AG10803 (cell line): Measurements from ENCODE around the gene GNAT3.

ENCODE experiments used
- DNase-seq: peaks from one replicate; pipeline ENCODE4 v3.0.0; 2010; ENCODE audit warnings: low read depth
- H3K4me3 ChIP-seq: 2 replicates; pipeline ENCODE4 v1.5.1; 2011; ENCODE audit warnings: mild to moderate bottlenecking, low read length, control low read depth
- TF ChIP-seq, protein P1 (sequence below): conservative IDR thresholded peaks from 2 replicates; pipeline ENCODE4 v1.5.1; 2011; ENCODE audit warnings: mild to moderate bottlenecking, low read length, control low read depth, inconsistent platforms

The GNAT3 gene

DNA sequence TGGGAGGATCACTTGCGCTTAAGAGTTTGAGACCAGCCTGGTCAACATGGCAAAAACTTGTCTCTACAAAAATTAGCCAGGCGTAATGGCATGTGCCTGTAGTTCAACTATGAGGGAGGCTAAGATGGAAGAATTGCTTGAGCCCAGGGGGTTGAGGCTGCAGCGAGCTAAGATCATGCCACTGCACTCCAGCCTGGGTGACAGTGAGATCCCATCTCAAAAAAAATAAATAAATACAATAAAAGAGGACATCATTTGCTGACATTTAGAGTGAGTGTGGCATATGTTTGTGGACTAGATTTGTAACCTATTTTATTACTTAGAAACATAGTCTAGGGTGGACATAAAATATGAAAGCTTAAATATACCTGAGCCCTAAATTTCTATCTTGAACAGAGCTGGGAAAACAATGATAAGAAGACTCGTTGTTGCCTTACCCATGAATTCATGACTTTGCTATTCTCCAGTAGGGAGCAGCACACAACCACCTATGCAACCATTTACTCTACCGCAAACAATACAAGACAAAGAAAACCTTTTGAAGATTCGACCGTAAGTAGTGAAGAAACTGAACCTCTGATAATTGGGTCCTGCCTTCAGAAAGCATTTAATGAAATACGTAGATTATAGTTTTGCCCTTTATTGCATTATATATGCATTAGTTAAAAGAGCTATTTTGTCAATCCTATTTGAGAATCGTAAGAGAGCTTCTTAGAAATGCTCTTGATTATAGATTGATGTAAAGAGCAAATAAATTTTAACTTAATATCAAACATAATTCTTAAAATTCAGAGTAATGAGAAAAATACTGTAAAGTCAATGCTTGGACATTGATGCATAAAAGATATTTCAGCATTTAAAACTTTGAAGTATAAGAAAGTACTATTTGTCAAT, 83.5 kb downstream of the GNAT3 start:
- peak; percentile 71 for DNase-seq
- H3K4me3 ChIP-seq = no peak overlapping the region

GRCh38 chr7:80427218-80427617, 84.6 kb downstream of the GNAT3 start:
- no peak for DNase-seq
- TF ChIP-seq, protein P1, sequence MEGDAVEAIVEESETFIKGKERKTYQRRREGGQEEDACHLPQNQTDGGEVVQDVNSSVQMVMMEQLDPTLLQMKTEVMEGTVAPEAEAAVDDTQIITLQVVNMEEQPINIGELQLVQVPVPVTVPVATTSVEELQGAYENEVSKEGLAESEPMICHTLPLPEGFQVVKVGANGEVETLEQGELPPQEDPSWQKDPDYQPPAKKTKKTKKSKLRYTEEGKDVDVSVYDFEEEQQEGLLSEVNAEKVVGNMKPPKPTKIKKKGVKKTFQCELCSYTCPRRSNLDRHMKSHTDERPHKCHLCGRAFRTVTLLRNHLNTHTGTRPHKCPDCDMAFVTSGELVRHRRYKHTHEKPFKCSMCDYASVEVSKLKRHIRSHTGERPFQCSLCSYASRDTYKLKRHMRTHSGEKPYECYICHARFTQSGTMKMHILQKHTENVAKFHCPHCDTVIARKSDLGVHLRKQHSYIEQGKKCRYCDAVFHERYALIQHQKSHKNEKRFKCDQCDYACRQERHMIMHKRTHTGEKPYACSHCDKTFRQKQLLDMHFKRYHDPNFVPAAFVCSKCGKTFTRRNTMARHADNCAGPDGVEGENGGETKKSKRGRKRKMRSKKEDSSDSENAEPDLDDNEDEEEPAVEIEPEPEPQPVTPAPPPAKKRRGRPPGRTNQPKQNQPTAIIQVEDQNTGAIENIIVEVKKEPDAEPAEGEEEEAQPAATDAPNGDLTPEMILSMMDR = no peak
- H3K4me3 ChIP-seq = no peak overlapping the region

More for the DNA sequence above, 83.5 kb downstream of the GNAT3 start:
- TF ChIP-seq, protein P1 = peak; percentile 82

DNA sequence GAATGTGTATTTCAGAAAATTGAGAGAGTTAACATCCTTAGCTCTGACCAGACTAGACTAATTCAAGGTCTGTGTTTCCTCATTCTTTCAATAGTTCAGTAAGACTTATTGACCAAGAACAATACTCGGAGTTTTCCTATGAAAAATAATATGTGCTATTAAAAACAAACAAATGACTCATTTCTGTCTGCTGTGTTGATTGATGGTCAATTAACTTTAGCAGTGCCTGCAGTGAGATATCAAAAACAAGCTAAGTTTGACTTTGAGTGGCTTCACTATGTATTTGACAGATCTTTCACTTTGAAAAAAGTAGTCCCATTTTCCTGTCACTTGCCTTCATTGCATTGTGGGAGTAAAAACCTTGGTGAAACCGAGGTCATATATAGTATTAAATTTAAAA, 91.0 kb downstream of the GNAT3 start:
- TF ChIP-seq, protein P1 = no peak

DNA sequence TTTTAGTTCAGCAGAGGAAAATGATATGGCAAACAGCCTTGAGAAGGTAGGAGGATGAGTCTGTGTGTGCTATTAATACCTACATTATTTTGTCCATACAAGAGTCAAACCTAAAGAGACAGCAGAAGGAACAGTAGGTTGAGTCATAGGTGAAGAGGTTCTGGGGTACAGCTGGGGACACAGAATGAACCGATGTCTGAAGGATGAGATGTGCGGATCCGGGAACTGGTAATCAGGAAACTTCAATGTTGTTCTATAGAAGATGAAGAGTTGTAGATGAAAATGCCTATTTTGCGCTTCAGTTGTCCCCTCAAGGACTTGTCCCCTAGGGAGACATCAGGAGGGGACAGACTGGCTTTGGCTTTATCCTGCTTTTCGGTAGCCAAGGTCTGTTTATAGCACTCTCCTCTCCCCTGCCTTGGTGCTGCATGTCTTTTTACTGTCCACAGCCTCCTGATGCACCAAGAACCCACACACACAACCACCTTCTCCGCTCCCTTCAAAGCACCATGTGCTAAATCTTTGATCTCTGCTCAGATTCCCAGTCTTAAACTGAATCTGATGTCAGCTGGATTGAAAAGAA, 94.6 kb downstream of the GNAT3 start:
- DNase-seq = no peak
- no peak overlapping the region for H3K4me3 ChIP-seq
- TF ChIP-seq, protein P1 = no peak

More for the DNA sequence above, 91.0 kb downstream of the GNAT3 start:
- no peak for DNase-seq
- no peak overlapping the region for H3K4me3 ChIP-seq

DNA sequence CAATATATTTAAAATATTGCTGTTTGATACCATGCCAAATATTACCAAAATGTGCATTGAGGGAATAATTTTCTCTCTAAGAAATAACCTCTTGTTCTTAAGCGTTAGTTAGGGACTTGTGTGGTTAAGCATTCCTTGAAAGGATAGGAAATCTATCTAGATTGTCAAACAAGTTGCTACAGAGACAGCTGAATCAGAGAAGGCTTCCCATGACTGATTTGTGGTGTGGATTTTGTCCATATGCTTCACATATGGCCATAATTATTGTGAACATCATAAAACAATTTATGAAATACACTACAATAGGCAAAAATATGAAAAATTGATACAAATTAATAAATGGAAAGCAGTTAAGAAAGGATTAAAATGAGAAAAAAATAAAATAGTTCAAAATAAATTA, 96.3 kb downstream of the GNAT3 start:
- TF ChIP-seq, protein P1 = no peak
- peak; percentile 40 for DNase-seq
- H3K4me3 ChIP-seq = no peak overlapping the region

DNA sequence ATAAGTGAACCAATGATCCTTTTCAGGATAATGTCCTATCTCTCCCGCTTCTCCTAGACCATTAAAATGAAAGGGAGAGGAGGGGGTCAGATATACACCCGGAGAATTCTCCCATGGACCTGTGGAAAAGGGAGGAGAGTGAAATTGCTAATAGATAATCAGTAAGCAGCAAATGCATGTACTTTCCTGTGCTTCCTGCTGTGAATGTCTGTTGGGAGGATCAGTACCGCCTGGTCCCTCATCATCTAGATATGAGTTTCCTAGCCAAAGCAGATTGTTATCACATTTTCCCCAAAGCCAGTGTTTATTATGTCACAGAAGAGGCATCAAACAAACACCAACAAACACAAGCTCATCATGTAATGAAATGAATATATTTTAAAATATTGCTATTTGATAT, 96.8 kb downstream of the GNAT3 start:
- no peak overlapping the region for H3K4me3 ChIP-seq
- TF ChIP-seq, protein P1 = no peak
- DNase-seq = no peak

- TF ChIP-seq, protein P1 = no peak
- no peak overlapping the region for H3K4me3 ChIP-seq
- peak; percentile 14 for DNase-seq
Observed at GRCh38 chr7:80414331-80414730, 97.5 kb downstream of the GNAT3 start.
